Neural cell (in vitro differentiated cells): ENCODE measurements around the gene SMIM35. TPM values are rescaled to one million over a fixed set of nuclear protein-coding genes. Genes with fewer than 3 reads are reported as not detected.

Experiments used
- H2AFZ ChIP-seq: fragments of 200-600, 300-800 bp; sonication (generic), shearing (Covaris generic); 2 replicates; pipeline ENCODE4 v1.6.0; 2014; ENCODE audit warnings: low read depth, mild to moderate bottlenecking, antibody characterized with exemption, low read length, moderate library complexity
- H3F3A ChIP-seq: fragments of 200-600 bp; shearing (Covaris generic); 2 replicates; pipeline ENCODE4 v1.6.1; 2016; ENCODE audit warnings: mild to moderate bottlenecking, moderate library complexity, mixed read lengths, antibody characterized with exemption, low read length; ENCODE audit not compliant: insufficient read depth, poor library complexity, severe bottlenecking
- H3K27ac ChIP-seq: fragments of 200-600, 300-800 bp; sonication (generic), shearing (Covaris generic); 2 replicates; pipeline ENCODE4 v1.5.1; 2014; ENCODE audit warnings: mild to moderate bottlenecking, low read length, moderate library complexity
- H3K27me3 ChIP-seq: fragments of 300-800, 200-600 bp; sonication (generic), shearing (Covaris generic); 2 replicates; pipeline ENCODE4 v1.6.0; 2014; ENCODE audit warnings: mild to moderate bottlenecking, low read depth, low read length, moderate library complexity; ENCODE audit not compliant: insufficient read depth
- H3K36me3 ChIP-seq: fragments of 300-800, 200-600 bp; sonication (generic), shearing (Covaris generic); 2 replicates; pipeline ENCODE4 v1.5.1; 2014; ENCODE audit warnings: mild to moderate bottlenecking, antibody characterized with exemption, low read length, moderate library complexity; ENCODE audit not compliant: insufficient read depth
- H3K4me2 ChIP-seq: fragments of 300-800, 200-600 bp; sonication (generic), shearing (Covaris generic); 2 replicates; pipeline ENCODE4 v1.6.0; 2014; ENCODE audit warnings: mild to moderate bottlenecking, low read length
- H3K4me3 ChIP-seq: fragments of 300-800, 200-600 bp; sonication (generic), shearing (Covaris generic); 2 replicates; pipeline ENCODE4 v1.5.1; 2014; ENCODE audit warnings: mild to moderate bottlenecking, low read length, moderate library complexity
- H3K79me2 ChIP-seq: fragments of 200-600 bp; shearing (Covaris generic); replicated peaks from 2 replicates; pipeline ENCODE4 v1.6.0; 2014; ENCODE audit warnings: mild to moderate bottlenecking, low read length, moderate library complexity; ENCODE audit not compliant: insufficient read depth
- H3K9ac ChIP-seq: fragments of 300-800, 200-600 bp; sonication (generic), shearing (Covaris generic); 2 replicates; pipeline ENCODE4 v1.6.1; 2016; ENCODE audit warnings: mild to moderate bottlenecking, low read length, mixed read lengths
- H3K9me2 ChIP-seq: fragments of 200-600 bp; shearing (Covaris generic); 2 replicates; pipeline ENCODE4 v1.6.1; 2016; ENCODE audit warnings: mild to moderate bottlenecking, low read length, mixed read lengths; ENCODE audit not compliant: insufficient read depth
- H3K9me3 ChIP-seq: fragments of 200-600, 300-800 bp; sonication (generic), shearing (Covaris generic); 2 replicates; pipeline ENCODE4 v1.6.1; 2016; ENCODE audit warnings: mild to moderate bottlenecking, mixed run types, low read length, moderate library complexity, mixed read lengths
- H4K20me1 ChIP-seq: fragments of 200-600 bp; shearing (Covaris generic); 2 replicates; pipeline ENCODE4 v1.6.1; 2016; ENCODE audit warnings: mild to moderate bottlenecking, mixed run types; ENCODE audit not compliant: insufficient read depth
- CTCF ChIP-seq: fragments of 450-650 bp; IDR thresholded peaks from 2 replicates; pipeline ENCODE4 v1.5.1; 2014; ENCODE audit warnings: antibody characterized with exemption, mild to moderate bottlenecking, moderate library complexity; ENCODE audit not compliant: poor library complexity, severe bottlenecking
- EP300 ChIP-seq: fragments of 450-650 bp; conservative IDR thresholded peaks from 2 replicates; pipeline ENCODE4 v1.6.1; 2014; ENCODE audit warnings: antibody characterized with exemption, mild to moderate bottlenecking, moderate library complexity; ENCODE audit not compliant: poor library complexity, severe bottlenecking
- EZH2 ChIP-seq: fragments of 200-600, 300-800 bp; shearing (Covaris generic), sonication (generic); IDR thresholded peaks from 2 replicates; pipeline ENCODE4 v1.6.1; 2014; ENCODE audit warnings: antibody characterized with exemption, low read length, borderline replicate concordance, mild to moderate bottlenecking; ENCODE audit not compliant: insufficient read depth, poor library complexity, severe bottlenecking
- MXI1 ChIP-seq: fragments of 450-650 bp; conservative IDR thresholded peaks from 2 replicates; pipeline ENCODE4 v1.6.1; 2014; ENCODE audit warnings: antibody characterized with exemption, mild to moderate bottlenecking; ENCODE audit not compliant: poor library complexity, severe bottlenecking
- POLR2AphosphoS5 ChIP-seq: IDR thresholded peaks from 2 replicates; pipeline ENCODE4 v1.6.1; 2012
- RAD21 ChIP-seq: fragments of 450-650 bp; conservative IDR thresholded peaks from 2 replicates; pipeline ENCODE4 v1.6.1; 2014; ENCODE audit warnings: antibody characterized with exemption, mild to moderate bottlenecking, moderate library complexity
- REST ChIP-seq: IDR thresholded peaks from 2 replicates; pipeline ENCODE4 v1.6.1; 2012; ENCODE audit warnings: borderline replicate concordance
- SMC3 ChIP-seq: fragments of 450-650 bp; conservative IDR thresholded peaks from 2 replicates; pipeline ENCODE4 v1.6.1; 2014; ENCODE audit warnings: antibody characterized with exemption, mild to moderate bottlenecking, moderate library complexity; ENCODE audit not compliant: poor library complexity
- TAF1 ChIP-seq: IDR thresholded peaks from 2 replicates; pipeline ENCODE4 v1.6.1; 2012; ENCODE audit warnings: low read depth
- polyA plus RNA-seq: library from polyadenylated mRNA; depleted of rRNA; stranded (reverse); fragments of >200 nt; gene quantifications from 2 replicates; pipeline ENCODE4 v1.2.3, GENCODE V29; 2014

The SMIM35 gene
- polyA plus RNA-seq, 1 donor from 2014 or later, result not detected

DNA sequence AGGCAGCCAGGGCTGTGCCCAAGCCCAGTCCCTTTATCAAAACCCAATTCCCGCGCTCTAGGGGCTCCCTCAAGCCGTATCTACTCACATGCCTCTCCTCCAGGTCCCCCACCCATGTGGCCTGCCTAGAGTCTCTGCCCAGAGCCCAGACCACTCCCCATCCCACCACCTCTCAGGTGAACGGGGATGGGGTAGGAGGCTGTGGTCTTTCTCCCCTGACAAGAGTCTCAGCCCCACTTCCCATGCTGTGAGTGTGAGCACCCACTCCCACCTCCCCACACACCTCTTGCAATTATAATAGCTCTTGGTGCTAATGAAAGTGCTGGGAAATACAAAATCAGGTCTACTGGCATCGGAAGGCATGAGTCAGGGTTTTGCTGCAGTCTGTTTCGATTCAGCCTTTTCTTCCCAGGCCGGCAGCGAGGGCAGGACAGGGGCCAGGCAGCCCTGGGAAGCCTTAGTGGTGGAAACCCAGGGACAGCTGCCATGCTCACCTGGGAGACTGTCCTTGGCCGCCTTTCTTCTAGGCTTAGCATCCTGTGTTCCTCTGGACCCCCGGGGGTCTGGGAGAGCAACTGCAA lies 26.6 kb downstream of the SMIM35 start:
- TF ChIP-seq TAF1, result no peak
- no peak for TF ChIP-seq POLR2AphosphoS5
- TF ChIP-seq EZH2, result no peak
- no peak for TF ChIP-seq EP300
- no peak for TF ChIP-seq MXI1
- TF ChIP-seq CTCF, result no peak
- no peaks in the 10 kb centered on the region for H3F3A ChIP-seq
- no peaks in the 10 kb centered on the region for H4K20me1 ChIP-seq
- no peaks in the 10 kb centered on the region for H3K9me2 ChIP-seq
- no peak overlapping the region for H3K4me2 ChIP-seq
- H3K9ac ChIP-seq, result no peak overlapping the region
- H2AFZ ChIP-seq, result no peak overlapping the region
- no peak overlapping the region for H3K27ac ChIP-seq
- no peaks in the 10 kb centered on the region for H3K9me3 ChIP-seq
- no peaks in the 10 kb centered on the region for H3K36me3 ChIP-seq
- no peaks in the 10 kb centered on the region for H3K79me2 ChIP-seq
- no peaks in the 10 kb centered on the region for H3K27me3 ChIP-seq
- H3K4me3 ChIP-seq, result no peak overlapping the region

DNA sequence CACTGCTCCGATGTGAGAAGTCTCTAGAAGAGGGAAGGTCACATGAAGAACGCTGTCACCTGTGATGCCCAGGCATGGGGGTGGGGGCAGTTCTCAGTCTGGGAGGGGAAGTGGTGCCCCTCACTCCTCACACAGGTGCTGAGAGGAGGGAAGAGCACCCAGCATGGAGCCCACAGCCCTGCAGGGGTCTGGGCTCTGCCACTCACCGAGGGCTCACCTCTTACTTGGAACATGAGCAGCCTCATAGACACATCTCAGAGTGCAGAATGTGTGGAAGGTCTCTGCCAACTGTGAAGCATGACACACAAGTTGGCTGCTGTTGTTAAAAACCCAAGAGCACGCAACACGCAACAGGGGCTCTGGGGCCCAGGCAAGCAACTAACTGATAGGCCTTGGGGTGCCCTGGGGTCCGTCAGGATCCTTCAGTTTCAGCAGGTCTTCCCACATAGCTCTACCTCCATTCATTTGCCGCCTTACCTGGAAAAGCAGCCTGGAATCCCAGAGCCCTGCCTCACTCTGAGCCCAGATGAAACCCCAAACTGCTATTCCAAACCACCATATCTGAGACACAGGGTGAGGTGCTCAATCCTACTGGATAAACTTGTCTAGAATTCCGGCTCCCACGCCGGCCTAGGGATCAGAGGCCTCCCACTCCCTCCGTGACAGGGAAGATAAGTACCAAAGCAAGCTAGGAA lies 27.4 kb downstream of the SMIM35 start:
- no peak overlapping the region for H3K9ac ChIP-seq
- no peaks in the 10 kb centered on the region for H3K9me2 ChIP-seq
- no peak overlapping the region for H3K4me3 ChIP-seq
- H3K9me3 ChIP-seq, result no peaks in the 10 kb centered on the region
- H4K20me1 ChIP-seq, result no peaks in the 10 kb centered on the region
- TF ChIP-seq POLR2AphosphoS5, result no peak
- TF ChIP-seq TAF1, result no peak
- no peak for TF ChIP-seq CTCF
- no peak for TF ChIP-seq MXI1
- no peak for TF ChIP-seq EZH2
- H3K4me2 ChIP-seq, result no peak overlapping the region
- H3K79me2 ChIP-seq, result no peaks in the 10 kb centered on the region
- no peaks in the 10 kb centered on the region for H3K27me3 ChIP-seq
- H3K36me3 ChIP-seq, result no peaks in the 10 kb centered on the region
- H3F3A ChIP-seq, result no peaks in the 10 kb centered on the region
- H2AFZ ChIP-seq, result no peak overlapping the region
- no peak overlapping the region for H3K27ac ChIP-seq

- no peak overlapping the region for H3K27ac ChIP-seq
- H3K9ac ChIP-seq, result no peak overlapping the region
- H2AFZ ChIP-seq, result no peak overlapping the region
- H3K4me3 ChIP-seq, result no peak overlapping the region
- H3F3A ChIP-seq, result no peaks in the 10 kb centered on the region
- H3K27me3 ChIP-seq, result no peaks in the 10 kb centered on the region
- no peak for TF ChIP-seq EZH2
- TF ChIP-seq REST, result no peak
- TF ChIP-seq SMC3, result no peak
- TF ChIP-seq CTCF, result no peak
- TF ChIP-seq MXI1, result no peak
- TF ChIP-seq RAD21, result no peak
- TF ChIP-seq POLR2AphosphoS5, result no peak
- TF ChIP-seq TAF1, result no peak
- H3K4me2 ChIP-seq, result no peak overlapping the region
- no peaks in the 10 kb centered on the region for H3K9me2 ChIP-seq
- H3K9me3 ChIP-seq, result no peaks in the 10 kb centered on the region
- H3K79me2 ChIP-seq, result no peaks in the 10 kb centered on the region
- H4K20me1 ChIP-seq, result no peaks in the 10 kb centered on the region
- H3K36me3 ChIP-seq, result no peaks in the 10 kb centered on the region
Observed at GRCh38 chr11:118058311-118059245, 28.2 kb downstream of the SMIM35 start.
